Body of pancreas (tissue), 4 donors: ENCODE measurements around the gene CEACAM6.

Experiments
- CTCF ChIP-seq, 7 experiments: fragments of 450-650 bp in 4 of 7; fragments of 200-600 bp in 3 of 7; sonication (generic) in 3 of 7; IDR thresholded peaks; one replicate each; pipeline ENCODE4 v1.5.1; 2016 to 2019; ENCODE audit warnings: antibody characterized with exemption in 7 of 7
- POLR2A ChIP-seq, 3 donors: fragments of 450-650 bp; IDR thresholded peaks; one replicate each; pipeline ENCODE4 v1.6.1; 2016; ENCODE audit warnings: antibody characterized with exemption in 3 of 3, mild to moderate bottlenecking in 2 of 3

GRCh38 chr19:41787055-41787454 lies 31.7 kb downstream of the CEACAM6 start:
- TF ChIP-seq POLR2A (IDR thresholded peaks at IDR 0.05) (no peak), CTCF (IDR thresholded peaks at IDR 0.05) (no peak)
